OCI-LY7 (cell line): ENCODE data around the gene FBXO47. TPM values are rescaled to one million over a fixed set of nuclear protein-coding genes. Genes with fewer than 3 reads are reported as not detected.

Experiments
- BruUV-seq: library from RNA; stranded (reverse); fragments of 400-500 nt; replicated peaks from 2 replicates; lab custom pipeline; 2021; lab: Mats Ljungman, UMichigan
- CTCF ChIA-PET: fragments of 300-600 bp; sonication (Branson Sonifier 250); formaldehyde crosslinking; loops from one replicate; lab custom pipeline; 2022; ENCODE audit warnings: antibody characterized with exemption; ENCODE audit not compliant: unreplicated experiment; lab: Charles Lee
- POLR2A ChIA-PET: fragments of 300-600 bp; sonication (Branson Sonifier 250); formaldehyde crosslinking; loops from one replicate; lab custom pipeline; 2022; ENCODE audit warnings: antibody characterized with exemption; lab: Charles Lee
- DNase-seq: peaks from one replicate; pipeline ENCODE4 v3.0.0-alpha.2; 2015; ENCODE audit warnings: low spot score
- H2AFZ ChIP-seq: fragments of 200-600 bp; sonication (generic), shearing (Covaris generic); 2 replicates; pipeline ENCODE4 v1.6.1; 2014; ENCODE audit warnings: mild to moderate bottlenecking, antibody characterized with exemption, low read length, moderate library complexity
- H3K27ac ChIP-seq: fragments of 200-600 bp; sonication (generic); 2 replicates; pipeline ENCODE4 v1.5.1; 2014; ENCODE audit warnings: mixed run types, low read depth, mild to moderate bottlenecking, moderate library complexity, low read length, inconsistent platforms; ENCODE audit not compliant: poor library complexity, severe bottlenecking
- H3K36me3 ChIP-seq: fragments of 200-600 bp; sonication (generic); 2 replicates; pipeline ENCODE4 v1.6.1; 2014; ENCODE audit warnings: mild to moderate bottlenecking, antibody characterized with exemption, low read length, moderate library complexity, mixed read lengths; ENCODE audit not compliant: insufficient read depth
- H3K4me1 ChIP-seq: fragments of 200-600 bp; sonication (generic); 2 replicates; pipeline ENCODE4 v1.5.1; 2014; ENCODE audit warnings: mild to moderate bottlenecking, low read length; ENCODE audit not compliant: insufficient read depth, poor library complexity, severe bottlenecking
- H3K4me2 ChIP-seq: fragments of 200-600 bp; sonication (generic); 2 replicates; pipeline ENCODE4 v1.6.1; 2014; ENCODE audit warnings: mild to moderate bottlenecking, low read length
- H3K4me3 ChIP-seq: fragments of 200-600 bp; sonication (generic); 2 replicates; pipeline ENCODE4 v1.5.1; 2014; ENCODE audit warnings: mild to moderate bottlenecking, low read depth, low read length; ENCODE audit not compliant: poor library complexity, severe bottlenecking
- H3K79me2 ChIP-seq: fragments of 200-600 bp; sonication (generic); 2 replicates; pipeline ENCODE4 v1.6.1; 2016; ENCODE audit warnings: low read depth, mild to moderate bottlenecking, low read length, moderate library complexity, mixed read lengths; ENCODE audit not compliant: insufficient read depth
- H3K9me2 ChIP-seq: fragments of 200-600 bp; sonication (generic); 2 replicates; pipeline ENCODE4 v1.6.1; 2016; ENCODE audit warnings: mild to moderate bottlenecking, low read length, mixed read lengths; ENCODE audit not compliant: insufficient read depth
- H3K9me3 ChIP-seq: fragments of 200-600 bp; sonication (generic); 2 replicates; pipeline ENCODE4 v1.6.1; 2014; ENCODE audit warnings: mild to moderate bottlenecking, mixed run types, low read length, mixed read lengths
- H4K20me1 ChIP-seq: fragments of 200-600 bp; sonication (generic); 2 replicates; pipeline ENCODE4 v1.6.1; 2014; ENCODE audit warnings: mild to moderate bottlenecking, antibody characterized with exemption, low read length, moderate library complexity, mixed read lengths; ENCODE audit not compliant: insufficient read depth
- CTCF ChIP-seq: fragments of 200-600 bp; sonication (generic); conservative IDR thresholded peaks from 2 replicates; pipeline ENCODE4 v1.5.1; 2014; ENCODE audit warnings: mild to moderate bottlenecking, antibody characterized with exemption, low read length, moderate library complexity, mixed read lengths
- EZH2phosphoT487 ChIP-seq: fragments of 200-600 bp; sonication (generic); IDR thresholded peaks from 2 replicates; pipeline ENCODE4 v1.6.1; 2018; ENCODE audit warnings: low read depth, borderline replicate concordance, mild to moderate bottlenecking, mixed run types, antibody characterized with exemption, low read length, moderate library complexity, mixed read lengths
- intact Hi-C: fragments of 100-400 bp; cut with micrococcal nuclease; formaldehyde crosslinking; loops from one replicate; pipeline ENCODE4 v1.10.0; 2022; ENCODE audit not compliant: unreplicated experiment
- total RNA-seq, 2 experiments: library from RNA; depleted of rRNA in 1 of 2; stranded (reverse); fragments of >200 nt in 1 of 2; shearing (Covaris generic) in 1 of 2; gene quantifications; 2 replicates each; pipeline ENCODE4 v1.2.3, GENCODE V29; 2014 to 2022

FBXO47 gene
- total RNA-seq, 2 experiments from 2014 or later, result 0.13 TPM; not detected in 1

- H3K27ac ChIP-seq, result no peak overlapping the region
- no peaks in the 10 kb centered on the region for H3K36me3 ChIP-seq
- no peaks in the 10 kb centered on the region for H3K9me2 ChIP-seq
- intact Hi-C loops, result no loop called here
- H2AFZ ChIP-seq, result no peak overlapping the region
- no peaks in the 10 kb centered on the region for H3K79me2 ChIP-seq
- ChIA-PET POLR2A (interaction anchor here (0.7 to 1.0 kb wide), 2 partner anchors 49 to 56 kb away, joined by 3 read pairs; no protein-coding TSS in a partner anchor), CTCF (no interaction called here)
- TF ChIP-seq CTCF, result no peak
- TF ChIP-seq EZH2phosphoT487, result no peak
- no TSS peak for BruUV-seq
- no peak overlapping the region for H3K4me3 ChIP-seq
- no peaks in the 10 kb centered on the region for H4K20me1 ChIP-seq
- peaks cover 17% of the 10 kb centered on the region for H3K9me3 ChIP-seq
- no peak overlapping the region for H3K4me2 ChIP-seq
- DNase-seq, result no peak
- H3K4me1 ChIP-seq, result no peaks in the 10 kb centered on the region
These were observed 32.9 kb upstream of the FBXO47 start for GRCh38 chr17:39000021-39000601.

DNA sequence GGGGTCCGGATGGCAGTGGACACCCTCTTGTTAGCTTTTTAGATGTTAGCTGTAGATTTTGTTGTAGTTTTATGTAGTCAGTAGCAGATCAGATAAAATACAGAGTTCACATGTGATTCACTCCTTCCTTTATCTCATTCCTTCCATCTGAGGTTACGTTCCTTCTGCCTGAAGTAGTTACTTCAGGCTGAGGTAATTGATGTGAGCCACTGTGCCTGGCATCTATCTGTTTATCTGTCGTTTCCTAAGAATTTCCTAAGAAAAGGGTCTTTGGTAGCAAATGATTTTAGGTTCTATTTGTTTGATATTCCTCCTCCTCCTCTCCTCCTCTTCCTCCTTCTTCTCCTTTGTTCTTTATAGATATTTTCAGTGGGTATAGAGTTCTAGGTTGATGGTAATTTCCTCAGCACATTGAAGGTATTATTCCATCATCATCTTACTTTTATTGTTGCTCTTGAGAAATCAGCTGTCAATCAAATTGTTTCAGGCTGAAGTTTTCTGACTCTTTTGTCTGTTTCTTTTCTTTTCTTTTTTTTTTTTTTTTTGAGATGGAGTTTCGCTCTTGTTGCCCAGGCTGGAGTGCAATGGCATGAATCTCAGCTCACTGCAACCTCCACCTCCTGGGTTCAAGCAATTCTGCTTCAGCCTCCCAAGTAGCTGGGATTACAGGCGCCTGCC lies 29.6 kb upstream of the FBXO47 start:
- no peaks in the 10 kb centered on the region for H4K20me1 ChIP-seq
- peaks cover 17% of the 10 kb centered on the region for H3K9me3 ChIP-seq
- no peak overlapping the region for H3K4me3 ChIP-seq
- TF ChIP-seq EZH2phosphoT487, result no peak
- TF ChIP-seq CTCF, result no peak
- peaks cover 3% of the 10 kb centered on the region for H3K4me1 ChIP-seq
- CTCF ChIA-PET, result no interaction called here
- no peaks in the 10 kb centered on the region for H3K36me3 ChIP-seq
- POLR2A ChIA-PET, result interaction anchor here (1.2 kb wide), 1 partner anchor 74 kb away, joined by 3 read pairs; no protein-coding TSS in a partner anchor
- DNase-seq, result no peak
- no peaks in the 10 kb centered on the region for H3K79me2 ChIP-seq
- H3K4me2 ChIP-seq, result no peak overlapping the region
- H2AFZ ChIP-seq, result no peak overlapping the region
- BruUV-seq, result no TSS peak
- H3K9me2 ChIP-seq, result no peaks in the 10 kb centered on the region
- no peak overlapping the region for H3K27ac ChIP-seq
- intact Hi-C loops, result no loop called here

DNA sequence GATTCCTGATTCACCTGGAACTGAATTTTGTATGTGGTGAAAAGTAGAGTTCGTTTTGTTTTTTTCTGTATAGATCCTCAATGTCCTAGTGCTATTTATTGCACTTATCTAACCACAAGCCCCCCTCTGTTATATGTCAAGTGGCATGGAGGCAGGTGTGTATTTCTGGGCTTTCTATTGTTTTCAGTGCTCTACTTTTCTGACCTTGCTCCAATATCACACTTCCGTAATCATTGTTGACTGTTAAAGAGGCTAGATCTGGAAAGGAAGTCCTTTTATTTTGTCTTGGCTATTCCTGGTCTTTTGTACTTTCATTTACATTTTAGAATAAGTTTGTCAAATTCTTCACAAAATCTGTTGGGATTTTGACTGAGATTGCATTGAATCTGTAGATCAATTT lies 26.8 kb upstream of the FBXO47 start:
- POLR2A ChIA-PET, result interaction anchor here (0.6 kb wide), 1 partner anchor 10 kb away, joined by 3 read pairs; no protein-coding TSS in a partner anchor
- H4K20me1 ChIP-seq, result no peaks in the 10 kb centered on the region

More for the DNA sequence above, 26.8 kb upstream of the FBXO47 start:
- peak overlapping the region; percentile 15; the same call in 1 of the 2 replicates for H3K4me2 ChIP-seq
- H3K9me3 ChIP-seq, result peaks cover 17% of the 10 kb centered on the region
- no peak for TF ChIP-seq CTCF
- intact Hi-C loops, result no loop called here
- no TSS peak for BruUV-seq
- no peaks in the 10 kb centered on the region for H3K79me2 ChIP-seq
- no peak overlapping the region for H3K4me3 ChIP-seq
- H2AFZ ChIP-seq, result no peak overlapping the region
- CTCF ChIA-PET, result no interaction called here
- H3K9me2 ChIP-seq, result no peaks in the 10 kb centered on the region
- no peaks in the 10 kb centered on the region for H3K36me3 ChIP-seq
- no peak for DNase-seq
- H3K27ac ChIP-seq, result no peak overlapping the region
- H3K4me1 ChIP-seq, result peaks cover 3% of the 10 kb centered on the region
